HG02759 (cell line): ENCODE results near the gene INO80.

ENCODE experiments used
- ATAC-seq: cut with Tn5 transposase; IDR thresholded peaks from one replicate; pipeline ENCODE4 v1.9.1; 2021; ENCODE audit warnings: mild to moderate bottlenecking, moderate library complexity; ENCODE audit not compliant: unreplicated experiment

Gene INO80

DNA sequence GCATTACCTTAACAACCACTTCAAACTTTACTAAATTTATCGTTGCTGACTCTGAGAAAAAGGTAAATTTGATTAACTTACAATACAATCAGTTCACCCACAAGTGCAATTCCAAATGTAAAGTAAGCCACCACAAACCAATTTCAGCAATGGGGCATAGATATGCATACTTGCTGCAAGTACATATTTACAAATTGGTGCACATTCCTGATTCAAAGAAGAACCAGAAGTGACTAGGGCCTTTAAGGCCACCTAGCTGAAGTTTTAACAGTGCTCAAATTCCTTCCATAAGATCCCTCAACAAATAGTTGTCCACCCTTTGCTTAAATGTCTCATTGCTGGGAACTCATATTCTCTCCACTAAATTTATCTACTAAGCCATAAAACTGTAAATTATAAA lies 67.2 kb downstream of the INO80 start:
- ATAC-seq = no peak

DNA sequence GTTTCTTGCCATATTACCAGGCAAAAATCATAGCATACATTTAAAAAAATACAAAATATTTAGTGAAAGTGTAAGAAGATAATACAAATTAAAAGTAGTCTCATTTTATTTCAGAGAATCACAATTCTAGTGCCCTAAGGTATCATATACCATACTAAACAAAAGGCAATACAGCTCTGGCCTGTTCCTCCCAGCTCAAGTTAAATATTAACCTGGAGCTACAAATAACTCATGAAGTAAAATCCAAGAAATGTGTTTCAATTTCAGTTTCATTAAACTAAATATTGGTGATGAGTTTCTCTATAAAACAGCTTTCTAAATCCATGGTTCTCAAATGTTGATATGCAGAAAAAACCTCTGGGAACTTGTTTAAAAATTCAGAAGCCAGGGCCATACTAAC lies 67.7 kb downstream of the INO80 start:
- ATAC-seq = no peak

DNA sequence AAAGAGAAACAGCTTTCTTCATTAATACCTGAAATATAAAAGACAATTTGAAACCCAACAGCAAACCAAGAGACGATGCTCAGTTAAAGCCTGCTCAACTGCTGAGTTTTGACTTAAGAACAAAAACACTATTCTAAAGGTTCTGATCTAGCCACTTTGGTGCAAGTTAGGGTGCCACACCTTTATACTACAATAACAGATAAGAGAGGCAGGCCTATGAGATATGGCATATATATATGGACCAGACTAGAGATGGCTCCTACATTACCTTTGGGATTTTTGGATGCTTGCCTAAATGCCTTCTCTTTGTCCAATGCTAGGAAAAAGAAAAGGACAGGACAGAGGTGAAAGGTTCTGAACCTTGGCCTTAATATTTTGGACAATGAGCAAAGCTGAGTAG lies 68.6 kb downstream of the INO80 start:
- no peak for ATAC-seq

DNA sequence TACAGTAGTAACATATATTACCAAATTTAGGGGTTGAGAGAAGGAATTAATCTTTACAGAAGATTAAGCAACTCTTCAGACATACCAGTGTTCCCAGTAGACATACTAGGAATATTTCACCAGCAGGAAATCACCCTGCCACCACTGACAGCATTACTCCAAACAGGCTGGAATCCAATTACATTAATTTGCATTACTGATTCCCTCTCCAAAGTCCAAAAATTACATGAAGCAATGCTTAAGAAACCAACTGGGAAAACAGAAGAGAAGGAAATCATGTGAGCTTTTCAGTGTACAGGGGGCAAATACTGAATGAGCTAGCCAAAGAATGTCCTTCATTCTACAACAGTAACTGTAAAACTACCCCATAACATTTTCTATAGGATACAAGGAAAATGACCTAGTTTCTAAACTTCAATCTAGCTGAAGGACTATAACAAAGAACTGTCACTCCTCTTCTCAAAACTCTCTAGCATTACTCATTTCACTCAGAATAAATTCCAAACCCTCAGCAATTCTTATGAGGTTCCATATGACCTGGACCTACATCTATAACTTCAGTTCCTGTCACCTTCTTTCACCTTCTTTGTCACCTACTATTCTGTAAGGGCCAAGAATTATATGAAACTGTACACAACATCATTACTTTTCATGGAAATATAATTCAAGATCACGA lies 72.7 kb downstream of the INO80 start:
- no peak for ATAC-seq

DNA sequence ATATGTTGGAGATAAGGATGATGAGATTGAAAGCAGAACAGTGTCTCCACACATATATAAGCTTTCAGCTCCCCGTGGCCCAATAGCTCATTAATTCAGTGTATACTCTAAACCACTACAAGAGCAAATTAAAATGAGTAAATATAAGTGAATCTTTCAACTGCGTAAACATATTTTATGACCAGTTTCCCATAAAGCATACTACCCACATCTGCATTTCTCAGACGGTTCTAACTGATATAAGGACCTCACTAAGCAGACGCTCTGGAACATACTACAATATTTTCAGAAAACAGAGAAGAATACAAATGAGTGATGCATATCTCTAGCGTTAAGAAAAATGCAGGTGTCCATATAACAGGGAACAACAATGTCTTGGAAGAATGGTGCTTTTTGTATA lies 73.2 kb downstream of the INO80 start:
- ATAC-seq = no peak

GRCh38 chr15:41039121-41039520 lies 77.0 kb downstream of the INO80 start:
- ATAC-seq = no peak

- no peak for ATAC-seq
These were observed 84.1 kb downstream of the INO80 start for GRCh38 chr15:41032079-41032328.

- no peak for ATAC-seq
These were observed 84.6 kb downstream of the INO80 start for GRCh38 chr15:41031232-41032078.

DNA sequence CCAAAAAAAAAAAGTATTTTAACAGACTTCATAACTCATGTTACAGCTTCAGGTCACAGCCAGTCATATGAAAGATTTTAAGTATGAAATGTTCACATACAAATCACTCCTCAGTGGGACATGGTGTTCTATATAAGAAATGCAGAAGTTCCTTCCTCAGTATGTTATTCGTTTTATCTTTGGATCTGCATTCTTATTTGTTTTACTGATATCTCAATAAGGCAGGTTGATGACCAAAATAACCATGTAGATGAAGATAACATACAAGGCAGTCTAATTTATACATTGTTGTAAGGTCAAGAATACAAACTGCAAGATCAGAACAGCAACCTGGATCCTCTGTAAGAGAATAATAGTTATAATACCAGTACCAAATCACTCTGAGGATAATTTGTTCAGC lies 87.2 kb downstream of the INO80 start:
- ATAC-seq = no peak

DNA sequence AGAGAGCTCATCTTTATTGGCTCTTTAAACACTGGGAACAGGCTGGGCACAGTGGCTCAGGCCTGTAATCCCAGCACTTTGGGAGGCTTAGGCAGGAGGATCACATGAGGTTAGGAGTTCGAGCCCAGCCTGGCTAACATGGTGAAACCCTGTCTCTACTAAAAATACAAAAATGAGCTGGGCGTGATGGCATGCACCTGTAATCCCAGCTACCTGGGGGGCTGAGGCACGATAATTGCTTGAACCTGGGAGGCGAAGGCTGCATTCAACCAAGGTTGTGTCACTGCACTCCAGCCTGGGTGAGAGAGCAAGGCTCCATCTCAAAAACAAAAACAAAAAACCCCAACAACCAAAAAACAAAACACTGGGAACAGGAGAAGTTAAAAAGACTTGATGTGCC lies 90.7 kb downstream of the INO80 start:
- ATAC-seq = no peak

- ATAC-seq = no peak
These were observed 91.2 kb downstream of the INO80 start for GRCh38 chr15:41024885-41025284.

DNA sequence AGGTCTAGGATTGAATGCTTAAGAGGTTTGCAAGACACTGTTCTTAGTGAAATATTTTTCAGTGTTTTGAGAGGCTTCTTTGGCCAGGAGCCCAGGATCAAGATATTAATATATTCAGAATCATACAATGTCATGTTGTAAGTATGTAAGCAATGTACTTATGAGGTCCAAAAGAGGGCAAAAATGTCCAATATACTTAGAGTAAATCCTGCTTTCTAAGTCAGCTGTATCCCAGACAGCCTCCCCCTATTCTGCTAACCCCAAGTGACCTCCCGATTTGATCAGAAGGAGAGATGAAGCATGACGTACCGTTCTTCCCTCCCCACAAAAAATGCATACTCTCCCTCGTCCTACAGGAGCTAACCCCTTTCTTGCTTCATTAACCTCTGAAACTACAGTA lies 91.9 kb downstream of the INO80 start:
- no peak for ATAC-seq

DNA sequence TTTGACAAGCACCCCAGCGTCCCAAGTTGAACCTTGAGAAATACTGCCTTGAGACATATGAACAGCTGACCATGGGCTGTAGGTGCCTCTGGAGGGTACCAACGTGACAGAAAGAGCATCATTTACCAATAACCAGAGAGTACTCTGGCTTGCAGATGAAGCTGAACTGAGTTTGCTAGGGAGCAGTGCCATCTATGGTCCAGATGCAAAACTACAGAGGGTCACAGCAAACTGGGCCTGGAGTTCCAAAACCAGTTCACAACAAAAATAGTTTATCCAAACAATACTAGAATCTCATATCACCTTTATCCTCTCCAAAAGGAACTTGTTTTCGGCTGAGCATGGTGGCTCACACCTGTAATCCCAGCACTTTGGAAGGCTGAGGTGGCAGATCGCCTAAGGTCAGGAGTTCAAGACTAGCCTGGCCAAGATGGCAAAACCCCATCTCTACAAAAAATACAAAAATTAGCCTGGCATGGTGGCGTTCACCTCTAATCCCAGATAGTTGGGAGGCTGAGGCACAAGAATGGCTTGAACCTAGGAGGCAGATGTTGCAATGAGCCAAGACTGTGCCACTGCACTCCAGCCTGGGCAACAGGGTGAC lies 93.5 kb downstream of the INO80 start:
- no peak for ATAC-seq

GRCh38 chr15:41020829-41021228 lies 95.3 kb downstream of the INO80 start:
- ATAC-seq = no peak

DNA sequence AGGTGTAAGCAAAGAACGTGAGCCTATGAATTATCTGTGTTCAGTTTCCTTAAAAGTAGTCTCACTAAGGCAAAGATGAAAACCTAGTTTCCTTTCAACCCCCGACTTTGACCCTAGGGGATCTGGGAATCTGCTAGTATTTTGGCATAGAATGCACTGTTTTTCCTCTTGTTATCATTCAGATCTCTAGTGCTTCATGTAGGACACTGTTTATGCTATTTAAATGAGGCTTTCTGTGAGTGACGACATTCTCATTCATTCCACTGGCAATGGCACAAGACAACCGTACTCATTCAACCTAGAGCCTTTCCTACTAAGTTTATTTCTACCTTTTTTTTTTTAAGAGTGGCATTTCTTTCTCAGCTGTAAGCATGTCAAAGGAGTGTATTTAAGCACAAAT lies 95.8 kb downstream of the INO80 start:
- no peak for ATAC-seq

GRCh38 chr15:41019174-41019573 lies 96.9 kb downstream of the INO80 start:
- ATAC-seq = no peak

DNA sequence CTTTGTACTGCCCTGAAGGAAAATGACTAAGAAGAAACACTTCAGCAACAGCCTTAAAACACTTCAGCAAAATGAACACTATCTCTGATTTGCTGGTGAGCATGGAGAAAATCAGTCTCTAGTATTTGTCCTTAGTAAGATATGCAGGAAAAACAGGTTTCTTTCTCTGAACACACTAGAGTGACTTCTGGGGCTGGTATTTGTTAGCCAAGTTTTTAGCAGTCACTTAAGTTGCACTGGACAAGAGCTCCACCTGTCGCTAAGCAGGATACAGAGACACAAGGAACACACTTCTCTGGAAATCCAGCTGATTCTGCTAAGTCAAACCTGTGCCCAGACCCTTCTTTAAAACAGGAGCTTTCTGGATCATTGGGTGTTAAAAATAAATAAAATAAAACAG lies 97.5 kb downstream of the INO80 start:
- ATAC-seq = no peak

DNA sequence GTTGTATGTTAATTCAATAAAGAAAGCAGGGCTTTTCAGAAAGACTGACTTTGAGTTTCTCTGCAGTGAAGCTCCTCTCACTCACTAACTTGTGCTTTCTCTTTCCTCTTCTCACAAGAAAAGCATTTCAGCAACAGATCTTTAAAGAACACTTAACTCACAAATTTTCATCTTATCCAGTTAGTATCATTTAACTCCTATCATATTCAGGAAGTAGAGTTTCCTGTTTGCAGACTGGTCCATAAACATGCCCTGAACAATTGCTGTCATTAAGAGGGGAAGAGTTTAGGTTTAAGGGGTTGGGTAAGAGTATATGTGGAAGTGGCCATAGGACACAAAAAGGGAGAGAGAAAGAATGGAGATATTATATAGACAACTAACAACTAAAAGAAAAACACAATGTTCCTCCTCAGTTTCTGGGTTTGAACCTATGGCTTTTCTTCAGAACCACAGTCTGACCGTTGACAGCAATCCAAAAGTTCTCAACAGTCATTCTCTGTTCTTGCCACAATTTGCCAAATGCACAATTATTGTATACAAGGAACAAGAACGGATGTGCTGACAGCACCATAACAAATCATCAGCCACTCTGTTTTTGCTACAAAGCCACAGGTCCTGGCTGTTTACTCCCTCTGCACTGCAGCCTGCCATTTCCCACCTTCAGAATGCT lies 98.9 kb downstream of the INO80 start:
- ATAC-seq = no peak

GRCh38 chr15:41013691-41014414 lies 102.2 kb downstream of the INO80 start:
- ATAC-seq = peak; percentile 43

DNA sequence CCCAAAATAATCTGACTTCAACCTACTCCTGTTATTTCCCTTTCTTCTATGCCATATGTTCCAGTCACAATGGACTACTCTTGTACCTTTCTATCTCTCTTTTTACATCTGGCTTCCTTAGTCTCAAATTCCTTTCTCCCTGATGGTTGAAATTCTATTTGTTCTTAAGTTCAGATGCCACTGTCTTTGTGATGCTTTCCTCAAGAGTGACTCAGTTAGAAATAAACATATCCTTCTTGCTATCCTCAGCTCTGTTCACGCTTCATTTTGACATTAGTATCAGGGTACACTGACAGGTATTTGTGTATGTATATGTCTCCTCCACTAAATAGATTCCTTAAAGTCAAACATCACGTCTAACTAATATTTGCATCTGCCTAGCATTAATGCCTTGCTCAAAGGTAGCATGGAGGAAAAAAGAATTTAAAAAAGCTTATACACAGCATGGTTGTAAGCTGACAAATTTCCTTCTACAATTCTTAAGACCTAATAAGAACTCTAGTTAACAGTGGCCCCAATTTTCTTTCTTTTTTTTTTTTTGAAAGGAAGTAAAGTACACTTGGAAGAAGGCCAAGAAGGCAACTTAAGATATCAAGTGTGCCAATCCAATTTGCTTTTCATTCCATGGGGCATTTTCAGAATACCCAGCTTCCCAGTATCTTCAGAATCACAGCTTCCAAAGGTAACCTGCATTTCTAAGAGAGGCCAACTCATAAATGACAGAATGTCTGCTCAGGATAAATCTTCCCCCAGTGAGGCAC lies 104.8 kb downstream of the INO80 start:
- no peak for ATAC-seq
